ENCODE results near the gene GAST. TPM values are rescaled to one million over a fixed set of nuclear protein-coding genes. Genes with fewer than 3 reads are reported as not detected.

Gene GAST
- total and polyA plus RNA-seq, 2 donors from 2014 or later, result not detected

DNA sequence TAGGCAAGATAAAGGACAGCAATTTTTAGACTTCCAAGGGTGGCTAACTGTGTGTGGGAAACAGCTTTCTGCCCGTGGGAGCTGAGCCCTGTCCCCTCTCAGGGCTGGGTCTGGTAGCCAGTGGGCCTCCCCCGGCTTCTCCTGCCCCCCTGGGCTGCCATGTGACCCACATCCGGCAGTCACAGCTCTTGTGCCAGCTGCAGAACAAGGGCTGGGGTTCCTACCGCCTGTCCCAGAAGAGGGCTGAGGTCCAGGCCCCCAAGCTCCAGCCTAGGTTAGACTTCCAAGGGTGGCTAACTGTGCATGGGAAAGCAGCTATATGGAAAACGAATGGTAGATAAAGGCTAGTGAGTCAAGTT, 6.1 kb downstream of the GAST start:
- no peak for TF ChIP-seq CTCF (IDR thresholded peaks at IDR 0.05; ENCODE audit: borderline replicate concordance, extremely low read depth, insufficient read depth)
- Histone ChIP-seq H3K9me3 (ENCODE audit: control insufficient read depth in 2 of 3, insufficient read depth in 1 of 3, low read length in 3 of 3) (no peaks in the 10 kb centered on the region), H3K9ac (ENCODE audit: low read length in 3 of 3) (no peak overlapping the region), H3K27me3 (ENCODE audit: control insufficient read depth, insufficient read depth, low read length) (no peaks in the 10 kb centered on the region), H3K27ac (ENCODE audit: low read depth in 2 of 2, low read length in 2 of 2) (no peak overlapping the region), H3K36me3 (ENCODE audit: control insufficient read depth in 2 of 3, insufficient read depth in 3 of 3, low read length in 3 of 3) (no peaks in the 10 kb centered on the region), H3K4me3 (ENCODE audit: low read length in 3 of 3) (no peak overlapping the region), H3K4me1 (ENCODE audit: control insufficient read depth in 2 of 3, insufficient read depth in 2 of 3, low read depth in 1 of 3, low read length in 3 of 3) (no peaks in the 10 kb centered on the region)
- FAIRE-seq, result no peak
- no peak for DNase-seq
- intact Hi-C loops (cut with DNase I), result no loop called here

GRCh38 chr17:41722231-41722630, 10.1 kb downstream of the GAST start:
- Histone ChIP-seq H3K36me3 (ENCODE audit: control insufficient read depth in 2 of 3, insufficient read depth in 3 of 3, low read length in 3 of 3) (no peaks in the 10 kb centered on the region), H3K27me3 (ENCODE audit: control insufficient read depth, insufficient read depth, low read length) (no peaks in the 10 kb centered on the region), H3K27ac (ENCODE audit: low read depth in 2 of 2, low read length in 2 of 2) (no peak overlapping the region), H3K9ac (ENCODE audit: low read length in 3 of 3) (no peak overlapping the region), H3K4me3 (ENCODE audit: low read length in 3 of 3) (no peak overlapping the region), H3K4me1 (ENCODE audit: control insufficient read depth in 2 of 3, insufficient read depth in 2 of 3, low read depth in 1 of 3, low read length in 3 of 3) (no peaks in the 10 kb centered on the region), H3K9me3 (ENCODE audit: control insufficient read depth in 2 of 3, insufficient read depth in 1 of 3, low read length in 3 of 3) (no peaks in the 10 kb centered on the region)
- intact Hi-C loops (cut with DNase I), result no loop called here
- no peak for FAIRE-seq
- DNase-seq, result no peak
- TF ChIP-seq CTCF (IDR thresholded peaks at IDR 0.05; ENCODE audit: borderline replicate concordance, extremely low read depth, insufficient read depth), result no peak

GRCh38 chr17:41723801-41724475, 11.8 kb downstream of the GAST start:
- Histone ChIP-seq H3K4me3 (ENCODE audit: low read length in 3 of 3) (no peak overlapping the region), H3K27ac (ENCODE audit: low read depth in 2 of 2, low read length in 2 of 2) (no peak overlapping the region), H3K27me3 (ENCODE audit: control insufficient read depth, insufficient read depth, low read length) (no peaks in the 10 kb centered on the region), H3K36me3 (ENCODE audit: control insufficient read depth in 2 of 3, insufficient read depth in 3 of 3, low read length in 3 of 3) (no peaks in the 10 kb centered on the region), H3K9me3 (ENCODE audit: control insufficient read depth in 2 of 3, insufficient read depth in 1 of 3, low read length in 3 of 3) (no peaks in the 10 kb centered on the region), H3K4me1 (ENCODE audit: control insufficient read depth in 2 of 3, insufficient read depth in 2 of 3, low read depth in 1 of 3, low read length in 3 of 3) (no peaks in the 10 kb centered on the region), H3K9ac (ENCODE audit: low read length in 3 of 3) (no peak overlapping the region)
- TF ChIP-seq CTCF (IDR thresholded peaks at IDR 0.05; ENCODE audit: borderline replicate concordance, extremely low read depth, insufficient read depth), result no peak
- DNase-seq, result no peak
- intact Hi-C loops (cut with DNase I), result no loop called here
- no peak for FAIRE-seq
